NCI-H446 (cell line): ENCODE measurements around the gene G6PC2.
A peak's percentile ranks its signal among the peaks of the same experiment; 100 is the strongest.

Experiments
- DNase-seq, 2 experiments: peaks; one replicate each; lab custom pipeline; 2025; lab: John Stamatoyannopoulos, UW

Gene G6PC2

GRCh38 chr2:168948621-168949212, 47.6 kb downstream of the G6PC2 start:
- DNase-seq, result peak in 1 of 2 experiments; percentile 8

DNA sequence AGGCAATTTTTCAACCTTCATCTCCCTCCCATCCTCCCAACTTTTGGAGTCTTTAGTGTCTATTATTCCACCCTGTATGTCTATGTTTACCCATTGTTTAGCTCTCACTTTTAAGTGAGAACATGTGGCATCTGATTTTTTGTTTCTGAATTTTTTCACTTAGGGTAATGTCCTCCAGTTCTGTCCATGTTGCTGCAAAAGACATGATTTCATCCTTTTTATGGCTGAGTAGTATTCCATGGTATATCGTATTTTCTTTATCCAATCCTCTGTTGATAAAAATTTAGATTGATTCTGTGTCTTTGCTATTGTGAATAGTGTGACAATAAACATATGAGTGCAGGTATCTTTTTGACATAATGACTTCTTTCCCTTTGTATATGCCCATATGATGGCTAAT, 48.2 kb downstream of the G6PC2 start:
- no peak for DNase-seq

GRCh38 chr2:168951871-168952270, 50.8 kb downstream of the G6PC2 start:
- no peak for DNase-seq

DNA sequence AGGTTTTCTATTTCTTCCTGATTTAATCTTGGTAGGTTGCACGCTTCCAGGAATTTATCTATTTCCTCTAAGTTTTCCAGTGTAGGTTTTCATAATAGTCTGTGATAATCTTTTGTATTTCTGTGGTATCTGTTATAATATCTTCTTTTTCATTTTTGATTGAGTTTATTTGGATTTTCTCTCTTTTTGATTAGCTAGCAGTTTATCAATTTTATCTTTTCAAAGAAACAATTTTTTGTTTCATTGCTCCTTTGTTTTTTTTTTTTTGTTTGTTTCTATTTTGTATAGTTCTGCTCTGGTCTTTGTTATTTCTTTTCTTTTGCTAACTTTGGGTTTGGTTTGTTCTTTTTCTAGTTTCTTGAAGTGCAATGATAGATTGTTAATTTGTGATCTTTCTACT, 51.3 kb downstream of the G6PC2 start:
- no peak for DNase-seq

DNA sequence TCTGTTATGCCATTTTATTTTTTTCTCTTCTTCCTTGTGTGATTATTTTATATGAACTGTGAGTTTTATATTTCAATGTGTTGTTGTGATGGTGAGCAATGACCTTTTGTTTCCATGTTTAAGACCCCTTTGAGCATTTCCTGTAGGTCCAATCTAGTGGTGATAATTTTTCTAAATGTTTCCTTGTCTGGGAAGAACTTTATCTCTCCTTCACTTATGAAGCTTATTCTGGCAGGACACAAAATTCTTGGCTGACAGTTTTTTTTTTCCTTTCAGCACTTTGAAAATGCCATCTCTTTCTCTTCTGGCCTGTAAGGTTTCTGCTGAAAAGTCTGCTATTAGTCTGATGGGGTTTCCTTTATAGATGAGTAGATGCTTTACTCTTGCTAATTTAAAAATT, 53.2 kb downstream of the G6PC2 start:
- no peak for DNase-seq

GRCh38 chr2:168955321-168955720, 54.2 kb downstream of the G6PC2 start:
- DNase-seq, result no peak

DNA sequence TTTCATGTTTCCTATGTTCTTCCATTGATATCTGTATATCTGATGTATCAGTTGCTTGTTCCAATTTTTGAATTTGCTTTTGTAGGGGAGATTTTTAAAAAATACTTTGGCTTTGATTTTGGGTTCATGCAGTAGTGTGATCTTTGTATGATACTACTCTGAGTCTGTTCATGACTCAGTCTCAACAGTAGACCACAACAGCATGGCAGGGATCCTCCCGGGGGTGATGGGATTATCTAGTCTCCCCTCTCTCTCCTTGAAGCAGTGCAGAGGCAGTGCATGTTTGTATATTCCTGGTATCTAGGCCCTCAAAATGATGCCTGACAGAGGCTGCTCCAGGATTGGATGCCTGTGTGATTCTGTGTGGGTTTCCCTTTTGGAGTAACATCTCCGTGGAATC, 55.3 kb downstream of the G6PC2 start:
- DNase-seq, result no peak
